ENCODE measurements around the gene ZNF579.
"Not testable (repeated sequence)": the region's sequence is repeated elsewhere in the genome, so short reads cannot be mapped to it uniquely, and the experiment has no call there.

ZNF579 gene

GRCh38 chr19:55592391-55593090 lies 11.9 kb upstream of the ZNF579 start:
- no peak for DNase-seq

GRCh38 chr19:55591555-55591954 lies 10.9 kb upstream of the ZNF579 start:
- DNase-seq, result no peak

GRCh38 chr19:55590617-55591016 lies 10.0 kb upstream of the ZNF579 start:
- DNase-seq, result no peak

- no peak for DNase-seq
These were observed 9.5 kb upstream of the ZNF579 start for GRCh38 chr19:55590109-55590508.

- DNase-seq, result no peak
These were observed 8.1 kb upstream of the ZNF579 start for GRCh38 chr19:55588738-55589137.

GRCh38 chr19:55586976-55587668 lies 6.5 kb upstream of the ZNF579 start:
- peak; percentile 81 for DNase-seq

- peak; percentile 82 for DNase-seq
These were observed 5.2 kb upstream of the ZNF579 start for GRCh38 chr19:55585658-55586339.

- no peak for DNase-seq
These were observed 4.2 kb upstream of the ZNF579 start for GRCh38 chr19:55584871-55585270.

GRCh38 chr19:55583897-55584296 lies 3.2 kb upstream of the ZNF579 start:
- DNase-seq, result not testable (repeated sequence)

GRCh38 chr19:55582284-55582683 lies 1.6 kb upstream of the ZNF579 start:
- DNase-seq, result not testable (repeated sequence)

- no peak for DNase-seq
These were observed 1.2 kb upstream of the ZNF579 start for GRCh38 chr19:55581823-55582223.

GRCh38 chr19:55581145-55581822 lies 636 bp upstream of the ZNF579 start:
- DNase-seq, result no peak

GRCh38 chr19:55579766-55580621 lies 654 bp downstream of the ZNF579 start:
- DNase-seq, result no peak

- DNase-seq, result no peak
These were observed 1.6 kb downstream of the ZNF579 start for GRCh38 chr19:55578761-55579747.

GRCh38 chr19:55578031-55578760 lies 2.5 kb downstream of the ZNF579 start:
- no peak for DNase-seq

GRCh38 chr19:55576746-55577145 lies 3.9 kb downstream of the ZNF579 start:
- DNase-seq, result no peak

- DNase-seq, result not testable (repeated sequence)
These were observed 6.7 kb downstream of the ZNF579 start for GRCh38 chr19:55573929-55574328.

- DNase-seq, result not testable (repeated sequence)
These were observed 11.2 kb downstream of the ZNF579 start for GRCh38 chr19:55569477-55569876.

GRCh38 chr19:55567708-55568328 lies 12.8 kb downstream of the ZNF579 start:
- no peak for DNase-seq

GRCh38 chr19:55566823-55567222 lies 13.8 kb downstream of the ZNF579 start:
- no peak for DNase-seq
